Brain microvascular endothelial cell (primary cell): ENCODE measurements around the gene DLG5.

Source experiments
- DNase-seq: peaks from one replicate; pipeline ENCODE4 v3.0.0-alpha.2; 2020
- H3K27ac ChIP-seq: fragments of 250-450 bp; sonication (Bioruptor Pico); 2 replicates; pipeline ENCODE4 v1.5.1; 2020; ENCODE audit warnings: mild to moderate bottlenecking, moderate library complexity
- H3K27me3 ChIP-seq: fragments of 250-450 bp; sonication (Bioruptor Pico); replicated peaks from 2 replicates; pipeline ENCODE4 v1.5.1; 2020; ENCODE audit warnings: mild to moderate bottlenecking
- H3K36me3 ChIP-seq: fragments of 250-450 bp; sonication (Bioruptor Pico); replicated peaks from 2 replicates; pipeline ENCODE4 v1.5.1; 2020; ENCODE audit warnings: mild to moderate bottlenecking
- H3K4me3 ChIP-seq: 2 replicates; pipeline ENCODE4 v1.5.1; 2011; ENCODE audit warnings: low read depth, mild to moderate bottlenecking, control low read depth, low read length, moderate library complexity
- CTCF ChIP-seq: IDR thresholded peaks from 2 replicates; pipeline ENCODE4 v1.5.1; 2011; ENCODE audit warnings: low read depth, mild to moderate bottlenecking, moderate library complexity, low read length, control low read depth, inconsistent platforms; ENCODE audit errors: missing control alignments
- in situ Hi-C: cut with HindIII; loops from 2 replicates; pipeline ENCODE4 v1.10.0; 2017; ENCODE audit warnings: low sequenced_read_pairs, low pct_ligation_motif_present

DLG5 gene

DNA sequence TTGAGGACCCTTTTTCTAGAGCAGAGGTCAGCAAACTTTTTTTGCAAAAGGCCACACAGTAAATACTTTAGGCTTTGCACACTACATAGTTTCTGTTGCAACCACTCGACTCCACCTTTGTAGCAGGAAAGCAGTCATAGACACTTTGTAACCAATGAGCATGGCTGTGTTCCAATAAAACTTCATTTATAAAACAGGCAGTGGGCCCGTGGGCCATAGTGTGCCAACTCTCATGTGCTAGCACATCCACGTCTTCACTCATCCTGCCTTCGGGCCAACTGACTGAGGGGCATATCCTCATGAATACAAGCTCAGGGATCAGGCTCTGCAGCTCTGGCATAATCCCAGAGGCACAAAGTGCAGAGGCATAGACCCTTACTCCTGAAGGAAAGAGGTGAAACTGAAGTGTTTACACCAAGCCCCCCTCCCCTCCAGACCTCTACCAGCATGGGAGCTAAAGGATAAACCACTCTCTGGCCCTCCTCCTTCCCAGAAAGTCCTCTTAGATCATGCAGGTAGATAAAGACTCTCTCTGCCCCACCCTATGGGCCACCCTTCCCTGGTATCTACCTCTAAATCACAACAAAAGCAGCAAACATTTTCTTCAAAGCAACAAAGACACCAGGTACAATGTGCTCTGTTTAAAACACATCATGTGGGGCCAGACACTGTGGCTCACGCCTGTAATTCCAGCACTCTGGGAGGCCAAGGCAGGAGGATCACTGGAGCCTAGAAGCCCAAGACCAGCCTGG is 71.0 kb downstream of the DLG5 start:
- Histone ChIP-seq H3K4me3 (no peak overlapping the region), H3K27ac (no peak overlapping the region), H3K27me3 (no peaks in the 10 kb centered on the region), H3K36me3 (no peaks in the 10 kb centered on the region)
- DNase-seq: no peak
- TF ChIP-seq CTCF: no peak
- in situ Hi-C loops: no loop called here

DNA sequence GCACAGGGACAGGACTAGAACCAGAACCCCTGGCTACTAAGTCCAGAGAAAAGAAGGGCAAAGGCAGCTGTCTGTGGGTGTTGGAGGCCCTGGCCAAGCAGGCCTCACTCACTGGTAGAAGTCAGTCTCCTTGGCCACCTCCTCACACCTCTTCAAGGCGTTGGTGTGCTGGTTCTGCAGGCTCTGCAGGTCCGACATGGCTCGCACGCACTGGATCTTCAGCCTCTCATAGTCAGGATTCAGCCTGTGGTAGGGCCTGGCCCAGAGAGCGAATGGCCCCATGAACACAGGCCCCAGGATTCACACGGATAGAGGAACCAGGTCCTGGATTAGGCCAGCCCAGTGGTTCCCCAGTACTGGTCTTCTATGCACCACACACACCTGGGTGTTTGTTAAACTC is 72.4 kb downstream of the DLG5 start:
- in situ Hi-C loops: no loop called here
- no peak overlapping the region for H3K4me3 ChIP-seq
- no peak overlapping the region for H3K27ac ChIP-seq
- TF ChIP-seq CTCF: no peak
- no peaks in the 10 kb centered on the region for H3K36me3 ChIP-seq
- no peak for DNase-seq
- H3K27me3 ChIP-seq: no peaks in the 10 kb centered on the region

DNA sequence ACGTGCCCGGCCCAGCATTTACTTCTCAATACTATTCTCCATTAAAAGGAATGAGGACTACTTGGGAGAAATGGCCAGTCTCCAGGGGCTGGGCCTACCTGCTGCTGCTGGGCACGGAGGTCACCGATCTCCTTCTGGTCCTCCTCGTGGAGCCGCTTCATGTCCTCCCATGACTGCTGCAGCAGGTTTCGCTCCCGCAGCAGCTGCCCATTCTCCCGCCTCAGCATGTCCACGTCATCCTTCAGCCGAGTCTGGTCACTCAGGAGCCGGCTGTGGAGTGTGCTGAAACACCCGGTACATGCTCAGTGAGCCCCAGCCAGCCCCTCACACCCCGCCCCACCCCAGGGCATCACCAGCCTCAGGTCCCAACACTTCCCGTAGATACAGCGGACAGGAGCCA is 73.3 kb downstream of the DLG5 start:
- H3K36me3 ChIP-seq: no peaks in the 10 kb centered on the region
- DNase-seq: no peak
- no peak overlapping the region for H3K27ac ChIP-seq
- in situ Hi-C loops: no loop called here
- TF ChIP-seq CTCF: no peak
- H3K27me3 ChIP-seq: no peaks in the 10 kb centered on the region
- no peak overlapping the region for H3K4me3 ChIP-seq

DNA sequence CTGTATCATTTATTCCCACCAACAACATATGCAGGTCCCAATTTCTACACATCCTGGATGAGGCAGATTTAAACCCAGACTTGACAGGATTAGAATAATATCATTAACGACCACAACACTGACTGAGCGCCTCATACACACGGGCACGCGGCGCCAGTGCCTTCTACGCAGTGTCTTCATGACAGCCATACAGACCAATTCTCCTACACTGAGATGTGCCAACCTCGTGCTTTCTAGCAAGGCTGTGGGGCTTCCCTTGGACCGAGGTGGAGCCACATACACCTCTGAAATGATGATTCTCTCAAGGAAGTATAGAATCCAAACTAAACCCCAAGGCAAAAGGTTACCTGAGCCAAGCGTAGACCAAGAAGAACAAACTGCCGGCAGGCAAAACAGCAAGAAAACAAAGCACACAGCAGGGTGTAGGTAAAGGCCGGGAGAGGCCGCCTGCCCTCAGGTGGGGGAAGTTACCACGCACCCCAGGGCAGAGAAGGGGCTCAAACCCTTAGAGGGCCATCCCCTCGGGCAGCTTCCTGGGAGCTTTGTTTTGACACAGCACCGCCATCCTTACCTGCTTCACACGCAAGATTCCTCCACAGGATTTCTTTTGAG is 75.8 kb downstream of the DLG5 start:
- no peak for TF ChIP-seq CTCF
- H3K4me3 ChIP-seq: no peak overlapping the region
- no peak overlapping the region for H3K27ac ChIP-seq
- DNase-seq: no peak
- in situ Hi-C loops: no loop called here
- no peaks in the 10 kb centered on the region for H3K27me3 ChIP-seq
- peaks cover 3% of the 10 kb centered on the region for H3K36me3 ChIP-seq

- Histone ChIP-seq H3K27ac (no peak overlapping the region), H3K36me3 (peaks cover 3% of the 10 kb centered on the region), H3K27me3 (no peaks in the 10 kb centered on the region), H3K4me3 (no peak overlapping the region)
- in situ Hi-C loops: no loop called here
- TF ChIP-seq CTCF: no peak
- no peak for DNase-seq
Measured at GRCh38 chr10:77849039-77849664, 77.4 kb downstream of the DLG5 start.
